IPS-18c (cell line): ENCODE results near the gene ZNF609.
"Not testable (repeated sequence)": the region's sequence is repeated elsewhere in the genome, so short reads cannot be mapped to it uniquely, and the experiment has no call there.

Experiments used
- H3K4me3 ChIP-seq: 2 replicates; pipeline ENCODE4 v1.7.0; 2013; ENCODE audit warnings: low read depth, mild to moderate bottlenecking, low read length, moderate library complexity; ENCODE audit not compliant: insufficient read depth
- H3K9me3 ChIP-seq: one replicate; pipeline ENCODE4 v1.6.1; 2013; ENCODE audit warnings: mild to moderate bottlenecking, low read length, moderate library complexity; ENCODE audit not compliant: control insufficient read depth, insufficient read depth

The ZNF609 gene

GRCh38 chr15:64617727-64618126, 157.3 kb downstream of the ZNF609 start:
- Histone ChIP-seq H3K9me3 (no peaks in the 10 kb centered on the region), H3K4me3 (no peak overlapping the region)

DNA sequence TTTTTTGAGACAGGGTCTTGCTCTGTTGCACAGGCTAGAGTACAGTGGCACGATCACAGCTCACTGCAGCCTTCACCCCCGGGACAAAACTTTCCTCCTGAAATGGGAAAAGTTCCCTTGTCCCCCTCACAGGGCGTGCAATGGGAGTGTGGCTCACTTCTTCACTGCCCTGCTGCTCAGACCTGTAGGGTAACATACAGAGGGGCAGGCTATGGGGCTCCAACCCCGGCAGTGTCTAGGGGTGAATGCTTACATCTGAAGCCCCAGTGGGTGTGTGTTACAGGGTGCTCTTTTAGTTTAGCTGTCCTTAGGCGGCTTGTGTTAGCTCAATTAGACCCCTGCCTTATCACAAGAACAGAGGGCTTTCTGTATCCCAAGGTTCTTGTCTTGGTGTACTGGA, 157.8 kb downstream of the ZNF609 start:
- Histone ChIP-seq H3K9me3 (no peaks in the 10 kb centered on the region), H3K4me3 (no peak overlapping the region)

DNA sequence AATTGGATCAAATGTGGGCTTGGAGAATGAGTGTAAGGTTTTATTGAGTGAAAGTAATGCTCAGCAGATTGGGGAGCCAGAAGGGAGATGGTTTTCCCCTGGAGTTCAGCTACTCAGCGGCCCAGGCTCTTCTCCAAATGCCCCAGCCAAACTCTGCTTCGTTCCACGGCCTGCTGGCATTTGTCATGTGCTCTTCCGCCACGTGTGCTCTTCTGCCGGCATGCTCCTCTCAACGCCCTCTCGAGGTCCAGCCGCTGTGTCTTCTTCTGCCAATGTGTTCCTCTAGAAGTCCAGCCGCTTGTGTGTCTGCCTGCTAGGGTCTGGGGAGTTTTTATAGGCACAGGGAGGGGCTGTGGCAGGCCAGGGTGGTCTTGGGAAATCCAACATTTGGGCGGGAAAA, 158.2 kb downstream of the ZNF609 start:
- Histone ChIP-seq H3K9me3 (no peaks in the 10 kb centered on the region), H3K4me3 (no peak overlapping the region)

DNA sequence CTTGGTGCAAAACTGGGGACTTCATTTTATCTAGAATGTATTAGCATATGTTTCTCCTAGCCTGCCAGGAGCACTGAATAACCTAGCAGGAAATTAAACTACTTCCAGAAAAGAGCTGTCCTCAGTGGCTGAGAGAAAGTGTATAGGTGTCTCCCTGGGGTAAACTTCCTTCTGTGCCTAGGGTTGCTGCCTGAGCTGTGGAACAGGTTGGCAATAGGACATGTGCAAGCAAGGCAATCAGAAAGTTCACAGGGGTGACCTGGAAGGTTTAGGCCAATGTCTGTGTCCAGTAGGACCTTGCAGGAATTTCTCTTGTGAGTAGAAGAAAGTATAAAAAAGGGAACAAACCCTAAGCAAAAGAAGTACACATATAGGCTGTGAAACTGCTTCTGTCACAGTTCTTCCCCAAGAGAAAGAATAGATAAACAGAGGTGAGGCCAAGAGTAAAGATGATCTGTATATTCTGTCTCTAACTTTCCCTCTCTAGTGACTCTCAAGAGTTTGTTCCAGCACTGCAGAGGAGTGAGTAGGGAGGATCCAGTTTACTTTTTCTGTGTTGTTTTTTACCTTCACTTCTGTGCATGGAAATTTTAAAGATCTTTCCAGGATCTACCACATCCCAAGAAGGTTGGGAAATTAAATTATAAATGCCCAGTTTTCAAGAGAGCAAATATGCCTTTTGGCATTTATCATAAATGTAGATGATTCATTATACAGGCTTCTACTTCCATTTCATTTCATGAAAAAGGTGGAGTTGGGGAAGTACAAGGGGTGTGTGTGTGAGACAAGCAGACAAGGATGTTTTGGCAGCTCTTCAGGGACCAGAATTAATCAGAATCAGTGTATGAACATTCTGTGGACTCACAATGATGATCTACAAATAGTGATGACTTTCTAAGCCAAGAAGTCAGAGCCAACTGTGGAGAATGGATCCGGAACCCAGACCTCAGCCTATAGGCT, 159.8 kb downstream of the ZNF609 start:
- Histone ChIP-seq H3K4me3 (no peak overlapping the region), H3K9me3 (no peaks in the 10 kb centered on the region)

- Histone ChIP-seq H3K4me3 (no peak overlapping the region), H3K9me3 (no peaks in the 10 kb centered on the region)
Measured at GRCh38 chr15:64621056-64621455, 160.7 kb downstream of the ZNF609 start.

GRCh38 chr15:64622410-64623260, 162.3 kb downstream of the ZNF609 start:
- Histone ChIP-seq H3K4me3 (no peak overlapping the region), H3K9me3 (no peaks in the 10 kb centered on the region)

GRCh38 chr15:64623347-64623996, 163.1 kb downstream of the ZNF609 start:
- no peaks in the 10 kb centered on the region for H3K9me3 ChIP-seq
- H3K4me3 ChIP-seq, result no peak overlapping the region

DNA sequence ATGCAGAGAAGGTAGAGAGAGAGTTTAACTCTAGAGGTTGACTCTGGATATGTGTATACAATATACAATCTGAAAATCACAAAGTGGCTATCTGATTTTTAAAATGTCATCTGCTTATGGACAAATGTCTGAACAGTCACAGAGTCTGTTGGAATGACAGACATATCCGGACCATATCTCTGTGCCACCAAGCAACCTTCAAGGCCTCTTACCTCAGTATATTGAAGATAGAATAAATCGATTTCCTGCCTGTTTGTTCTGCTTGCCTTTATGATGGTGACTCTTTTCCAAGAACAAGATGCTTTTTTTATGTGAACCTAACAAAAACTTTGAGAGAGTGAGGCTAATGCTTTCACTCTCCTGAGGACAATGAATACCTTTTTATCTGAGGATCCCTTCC, 163.9 kb downstream of the ZNF609 start:
- no peaks in the 10 kb centered on the region for H3K9me3 ChIP-seq
- H3K4me3 ChIP-seq, result no peak overlapping the region

DNA sequence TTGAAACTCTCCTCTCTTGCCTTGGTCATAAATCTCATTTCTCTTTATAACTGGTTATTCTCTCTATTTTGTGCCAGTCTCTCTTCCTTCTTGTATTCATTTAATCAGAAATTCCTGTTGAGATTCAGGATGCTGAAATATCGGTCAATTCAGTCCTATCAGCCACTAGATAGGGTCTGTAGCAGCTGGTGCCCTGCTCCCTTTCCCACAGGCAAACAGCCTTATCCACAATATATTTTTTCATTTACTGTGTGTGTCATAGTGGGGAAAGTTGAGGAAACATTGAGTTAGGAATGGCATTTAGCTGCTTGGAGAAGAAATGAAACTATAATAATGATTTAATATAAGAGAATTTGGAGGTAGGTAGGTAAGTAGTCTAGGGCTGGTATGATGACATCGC, 168.7 kb downstream of the ZNF609 start:
- Histone ChIP-seq H3K9me3 (no peaks in the 10 kb centered on the region), H3K4me3 (no peak overlapping the region)

DNA sequence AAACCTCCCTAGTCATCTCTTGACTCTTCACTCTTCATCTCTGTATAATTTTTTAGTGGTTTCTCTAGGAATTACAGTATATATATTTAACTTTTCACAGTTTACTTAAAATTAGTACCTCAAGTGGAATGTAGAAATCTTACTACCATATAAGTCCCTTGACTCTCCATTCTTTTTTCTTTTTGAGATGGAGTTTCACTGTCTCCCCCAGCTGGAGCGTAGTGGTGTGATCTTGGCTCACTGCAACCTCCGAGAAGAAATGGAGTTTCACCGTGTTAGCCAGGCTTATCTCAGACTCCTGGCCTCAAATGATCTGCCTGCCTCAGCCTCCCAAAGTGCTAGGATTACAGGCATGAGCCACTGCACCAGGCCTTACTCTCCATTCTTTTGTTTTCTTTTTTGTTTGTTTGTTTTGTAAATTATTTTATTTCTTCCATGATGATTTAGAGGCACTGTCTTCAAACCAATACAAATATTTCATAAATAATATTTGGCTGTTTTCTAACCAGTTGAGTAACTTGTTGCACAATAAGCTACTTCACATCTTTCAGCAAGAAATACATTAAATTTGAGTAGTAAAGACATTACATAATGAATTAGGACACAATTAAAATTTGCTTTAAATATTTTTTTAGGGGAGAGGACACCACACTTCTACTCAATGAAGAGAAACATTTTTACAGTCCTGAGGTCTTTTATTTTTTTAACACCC, 170.2 kb downstream of the ZNF609 start:
- H3K4me3 ChIP-seq, result no peak overlapping the region
- no peaks in the 10 kb centered on the region for H3K9me3 ChIP-seq

- not testable (repeated sequence) for H3K9me3 ChIP-seq
Measured at GRCh38 chr15:64632639-64633038, 172.3 kb downstream of the ZNF609 start.

DNA sequence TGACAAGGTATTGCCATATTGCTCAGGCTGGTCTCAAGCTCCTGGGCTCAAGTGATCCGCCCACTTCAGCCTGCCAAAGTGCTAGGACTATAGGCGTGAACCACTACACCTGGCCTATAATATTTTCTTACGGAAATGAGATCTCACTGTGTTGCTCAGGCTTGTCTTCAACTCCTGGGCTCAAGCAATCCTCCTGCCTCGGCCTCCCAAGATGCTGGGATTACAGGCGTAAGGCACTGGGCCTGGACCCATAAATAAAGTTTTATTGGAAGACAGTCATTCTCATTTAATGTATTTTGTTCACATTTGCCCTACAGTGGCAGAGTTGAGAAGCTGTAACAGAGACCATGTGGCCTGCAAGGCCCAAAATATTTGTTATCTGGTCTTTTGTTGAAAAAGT, 173.0 kb downstream of the ZNF609 start:
- Histone ChIP-seq H3K4me3 (no peak overlapping the region), H3K9me3 (no peaks in the 10 kb centered on the region)

More at GRCh38 chr15:64632639-64633038, 172.3 kb downstream of the ZNF609 start:
- H3K4me3 ChIP-seq, result not testable (repeated sequence)

GRCh38 chr15:64634027-64634426, 173.6 kb downstream of the ZNF609 start:
- H3K9me3 ChIP-seq, result no peaks in the 10 kb centered on the region
- no peak overlapping the region for H3K4me3 ChIP-seq

DNA sequence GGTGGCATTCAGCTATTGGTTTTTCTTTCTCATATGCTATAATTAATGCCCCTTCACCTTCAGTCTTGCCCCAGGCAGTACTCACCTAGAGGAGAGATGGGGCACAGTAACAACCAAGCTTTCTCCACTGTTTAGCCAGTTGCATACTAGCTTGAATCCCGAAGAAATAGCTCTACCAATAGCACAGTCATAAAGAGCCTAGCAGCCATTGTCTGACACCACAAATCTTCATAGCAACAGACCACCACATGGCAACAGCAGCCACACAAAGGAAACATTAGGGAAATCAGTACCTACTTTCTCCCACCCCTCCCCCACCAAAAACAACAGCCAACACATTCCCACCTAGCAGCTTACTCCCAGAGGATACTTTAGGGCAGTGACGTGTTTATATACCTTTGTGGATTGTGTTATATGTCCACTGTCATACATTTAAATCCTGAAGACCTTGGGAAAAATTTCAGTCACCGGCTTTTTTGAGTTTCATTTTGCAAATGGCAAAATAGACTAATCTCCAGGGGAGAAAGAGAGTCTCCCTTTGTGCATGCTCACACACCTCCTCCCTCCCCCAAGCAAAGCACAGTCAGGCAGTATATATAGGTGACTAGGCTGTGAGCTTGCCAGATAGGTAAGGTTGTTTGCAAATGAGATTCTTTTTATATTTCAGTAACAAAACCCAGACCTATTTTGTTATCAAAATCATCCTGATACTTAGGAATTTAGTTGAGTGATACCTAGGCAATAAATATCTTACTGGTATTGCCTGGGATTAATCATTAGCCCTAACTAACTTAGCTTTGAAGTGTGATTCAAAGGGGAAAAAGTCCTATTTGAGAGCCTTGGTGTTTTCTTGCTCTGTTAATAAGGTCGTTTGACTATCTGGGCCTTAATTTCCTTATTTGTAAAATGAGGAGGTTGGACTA, 174.5 kb downstream of the ZNF609 start:
- no peaks in the 10 kb centered on the region for H3K9me3 ChIP-seq
- H3K4me3 ChIP-seq, result no peak overlapping the region

- no peak overlapping the region for H3K4me3 ChIP-seq
- no peaks in the 10 kb centered on the region for H3K9me3 ChIP-seq
Measured at GRCh38 chr15:64635499-64636495, 175.4 kb downstream of the ZNF609 start.
